GM12878 (cell line): ENCODE results near the gene KCND2.

Experiments used
- EZH2 ChIP-seq: IDR thresholded peaks from 2 replicates; pipeline ENCODE4 v1.6.1; 2012; ENCODE audit warnings: low read depth, mild to moderate bottlenecking, control low read depth, inconsistent platforms, low read length, borderline replicate concordance; ENCODE audit not compliant: control insufficient read depth
- MTA3 ChIP-seq: IDR thresholded peaks from 2 replicates; pipeline ENCODE4 v1.6.1; 2012; ENCODE audit warnings: low read length, inconsistent platforms, borderline replicate concordance
- RCOR1 ChIP-seq: conservative IDR thresholded peaks from 2 replicates; pipeline ENCODE4 v1.6.1; 2012; ENCODE audit warnings: low read depth, low read length, improper control_type of control experiment
- ZSCAN29 ChIP-seq: fragments of 450-650 bp; IDR thresholded peaks from 2 replicates; pipeline ENCODE4 v1.6.1; 2017; ENCODE audit warnings: mild to moderate bottlenecking, moderate library complexity
- TF ChIP-seq, protein P1 (sequence below), 3 experiments: IDR thresholded peaks in 2 of 3; conservative IDR thresholded peaks in 1 of 3; 2 replicates each; pipeline ENCODE4 v1.5.1; 2011; ENCODE audit warnings: low read depth in 3 of 3, low read length in 3 of 3, mild to moderate bottlenecking in 3 of 3, control low read depth in 2 of 3, moderate library complexity in 2 of 3, inconsistent platforms in 1 of 3, mixed read lengths in 1 of 3; ENCODE audit not compliant: control insufficient read depth in 2 of 3, insufficient read depth in 1 of 3; ENCODE audit errors: extremely low read depth in 1 of 3
- TF ChIP-seq, protein P2 (sequence below): IDR thresholded peaks from 2 replicates; pipeline ENCODE4 v1.6.1; 2011; ENCODE audit warnings: low read depth, low read length, improper control_type of control experiment, borderline replicate concordance
- TF ChIP-seq, protein P3 (sequence below): IDR thresholded peaks from 2 replicates; pipeline ENCODE4 v1.6.1; 2012; ENCODE audit warnings: mild to moderate bottlenecking, low read depth, low read length

DNA sequence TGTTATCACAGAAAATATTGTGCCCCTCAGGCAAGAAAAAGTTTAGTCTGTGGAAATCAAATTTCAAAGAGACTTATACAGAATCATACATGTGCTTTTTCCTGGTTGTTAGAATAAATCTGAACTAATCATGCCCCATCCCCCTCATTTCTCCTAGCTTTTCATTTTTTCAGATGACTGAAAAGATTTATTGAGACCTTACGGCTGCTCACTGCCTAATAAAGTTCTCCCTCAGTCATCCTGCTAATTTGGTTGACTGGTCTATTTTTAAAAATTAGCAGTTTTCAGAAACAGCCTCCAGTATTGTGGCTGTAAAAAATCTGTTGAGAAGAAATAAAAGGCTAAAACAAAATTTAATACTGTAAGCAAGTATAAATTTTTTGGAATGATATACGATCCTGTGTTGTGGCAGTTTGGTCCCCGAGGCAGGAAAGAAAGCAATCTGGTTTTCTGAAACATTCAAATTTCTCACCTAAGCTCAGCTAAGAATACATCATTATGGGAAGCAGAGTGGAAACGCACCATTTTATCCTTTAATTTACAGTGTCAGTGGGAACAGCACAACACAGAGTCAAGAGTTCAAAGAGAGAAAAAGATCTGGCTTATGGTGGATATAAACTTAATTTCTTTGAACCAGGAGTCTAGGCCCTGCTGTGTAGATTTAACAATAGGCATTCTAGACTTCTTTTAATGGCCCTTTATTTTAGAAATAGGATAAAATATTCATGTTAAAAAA is 144.4 kb downstream of the KCND2 start:
- TF ChIP-seq EZH2 (no peak), ZSCAN29 (no peak), RCOR1 (no peak), MTA3 (no peak)
- TF ChIP-seq, protein P1, sequence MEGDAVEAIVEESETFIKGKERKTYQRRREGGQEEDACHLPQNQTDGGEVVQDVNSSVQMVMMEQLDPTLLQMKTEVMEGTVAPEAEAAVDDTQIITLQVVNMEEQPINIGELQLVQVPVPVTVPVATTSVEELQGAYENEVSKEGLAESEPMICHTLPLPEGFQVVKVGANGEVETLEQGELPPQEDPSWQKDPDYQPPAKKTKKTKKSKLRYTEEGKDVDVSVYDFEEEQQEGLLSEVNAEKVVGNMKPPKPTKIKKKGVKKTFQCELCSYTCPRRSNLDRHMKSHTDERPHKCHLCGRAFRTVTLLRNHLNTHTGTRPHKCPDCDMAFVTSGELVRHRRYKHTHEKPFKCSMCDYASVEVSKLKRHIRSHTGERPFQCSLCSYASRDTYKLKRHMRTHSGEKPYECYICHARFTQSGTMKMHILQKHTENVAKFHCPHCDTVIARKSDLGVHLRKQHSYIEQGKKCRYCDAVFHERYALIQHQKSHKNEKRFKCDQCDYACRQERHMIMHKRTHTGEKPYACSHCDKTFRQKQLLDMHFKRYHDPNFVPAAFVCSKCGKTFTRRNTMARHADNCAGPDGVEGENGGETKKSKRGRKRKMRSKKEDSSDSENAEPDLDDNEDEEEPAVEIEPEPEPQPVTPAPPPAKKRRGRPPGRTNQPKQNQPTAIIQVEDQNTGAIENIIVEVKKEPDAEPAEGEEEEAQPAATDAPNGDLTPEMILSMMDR (IDR thresholded peaks at IDR 0.05 in 2 of 3, conservative IDR thresholded peaks at IDR 0.05 in 1 of 3; ENCODE audit: control insufficient read depth in 2 of 3, extremely low read depth in 1 of 3, insufficient read depth in 1 of 3, low read depth in 3 of 3, low read length in 3 of 3): no peak
- TF ChIP-seq, protein P2, sequence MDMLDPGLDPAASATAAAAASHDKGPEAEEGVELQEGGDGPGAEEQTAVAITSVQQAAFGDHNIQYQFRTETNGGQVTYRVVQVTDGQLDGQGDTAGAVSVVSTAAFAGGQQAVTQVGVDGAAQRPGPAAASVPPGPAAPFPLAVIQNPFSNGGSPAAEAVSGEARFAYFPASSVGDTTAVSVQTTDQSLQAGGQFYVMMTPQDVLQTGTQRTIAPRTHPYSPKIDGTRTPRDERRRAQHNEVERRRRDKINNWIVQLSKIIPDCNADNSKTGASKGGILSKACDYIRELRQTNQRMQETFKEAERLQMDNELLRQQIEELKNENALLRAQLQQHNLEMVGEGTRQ: no peak
- TF ChIP-seq, protein P3, sequence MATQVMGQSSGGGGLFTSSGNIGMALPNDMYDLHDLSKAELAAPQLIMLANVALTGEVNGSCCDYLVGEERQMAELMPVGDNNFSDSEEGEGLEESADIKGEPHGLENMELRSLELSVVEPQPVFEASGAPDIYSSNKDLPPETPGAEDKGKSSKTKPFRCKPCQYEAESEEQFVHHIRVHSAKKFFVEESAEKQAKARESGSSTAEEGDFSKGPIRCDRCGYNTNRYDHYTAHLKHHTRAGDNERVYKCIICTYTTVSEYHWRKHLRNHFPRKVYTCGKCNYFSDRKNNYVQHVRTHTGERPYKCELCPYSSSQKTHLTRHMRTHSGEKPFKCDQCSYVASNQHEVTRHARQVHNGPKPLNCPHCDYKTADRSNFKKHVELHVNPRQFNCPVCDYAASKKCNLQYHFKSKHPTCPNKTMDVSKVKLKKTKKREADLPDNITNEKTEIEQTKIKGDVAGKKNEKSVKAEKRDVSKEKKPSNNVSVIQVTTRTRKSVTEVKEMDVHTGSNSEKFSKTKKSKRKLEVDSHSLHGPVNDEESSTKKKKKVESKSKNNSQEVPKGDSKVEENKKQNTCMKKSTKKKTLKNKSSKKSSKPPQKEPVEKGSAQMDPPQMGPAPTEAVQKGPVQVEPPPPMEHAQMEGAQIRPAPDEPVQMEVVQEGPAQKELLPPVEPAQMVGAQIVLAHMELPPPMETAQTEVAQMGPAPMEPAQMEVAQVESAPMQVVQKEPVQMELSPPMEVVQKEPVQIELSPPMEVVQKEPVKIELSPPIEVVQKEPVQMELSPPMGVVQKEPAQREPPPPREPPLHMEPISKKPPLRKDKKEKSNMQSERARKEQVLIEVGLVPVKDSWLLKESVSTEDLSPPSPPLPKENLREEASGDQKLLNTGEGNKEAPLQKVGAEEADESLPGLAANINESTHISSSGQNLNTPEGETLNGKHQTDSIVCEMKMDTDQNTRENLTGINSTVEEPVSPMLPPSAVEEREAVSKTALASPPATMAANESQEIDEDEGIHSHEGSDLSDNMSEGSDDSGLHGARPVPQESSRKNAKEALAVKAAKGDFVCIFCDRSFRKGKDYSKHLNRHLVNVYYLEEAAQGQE: no peak
